ENCODE results near the gene FAM3B.

FAM3B gene

GRCh38 chr21:41393876-41394465 lies 77.4 kb downstream of the FAM3B start:
- no peak for DNase-seq (ENCODE audit: low read depth in 2 of 3, low spot score in 1 of 3)

- no peak for DNase-seq (ENCODE audit: low read depth in 2 of 3, low spot score in 1 of 3)
Observed at GRCh38 chr21:41396558-41397075, 80.0 kb downstream of the FAM3B start.

- DNase-seq (ENCODE audit: low read depth in 2 of 3, low spot score in 1 of 3) = no peak
Observed at GRCh38 chr21:41397471-41397891, 80.9 kb downstream of the FAM3B start.

GRCh38 chr21:41398251-41398650 lies 81.7 kb downstream of the FAM3B start:
- no peak for DNase-seq (ENCODE audit: low read depth in 2 of 3, low spot score in 1 of 3)

GRCh38 chr21:41398831-41399230 lies 82.2 kb downstream of the FAM3B start:
- DNase-seq (ENCODE audit: low read depth in 2 of 3, low spot score in 1 of 3) = no peak

- DNase-seq (ENCODE audit: low read depth in 2 of 3, low spot score in 1 of 3) = no peak
Observed at GRCh38 chr21:41399246-41399800, 82.7 kb downstream of the FAM3B start.

GRCh38 chr21:41402231-41402630 lies 85.6 kb downstream of the FAM3B start:
- no peak for DNase-seq (ENCODE audit: low read depth in 2 of 3, low spot score in 1 of 3)

GRCh38 chr21:41402796-41403195 lies 86.2 kb downstream of the FAM3B start:
- DNase-seq (ENCODE audit: low read depth in 2 of 3, low spot score in 1 of 3) = no peak

- DNase-seq (ENCODE audit: low read depth in 2 of 3, low spot score in 1 of 3) = no peak
Observed at GRCh38 chr21:41403331-41403730, 86.7 kb downstream of the FAM3B start.

GRCh38 chr21:41403966-41404365 lies 87.4 kb downstream of the FAM3B start:
- DNase-seq (ENCODE audit: low read depth in 2 of 3, low spot score in 1 of 3) = no peak

GRCh38 chr21:41405321-41405720 lies 88.7 kb downstream of the FAM3B start:
- DNase-seq (ENCODE audit: low read depth in 2 of 3, low spot score in 1 of 3) = no peak

- no peak for DNase-seq (ENCODE audit: low read depth in 2 of 3, low spot score in 1 of 3)
Observed at GRCh38 chr21:41406340-41406739, 89.7 kb downstream of the FAM3B start.
